Epithelial cell of proximal tubule (primary cell): ENCODE results near the gene AGBL4. TPM values are rescaled to one million over a fixed set of nuclear protein-coding genes. Genes with fewer than 3 reads are reported as not detected.

Experiments used
- DNase-seq: peaks from one replicate; pipeline ENCODE4 v3.0.0-alpha.2; 2011; ENCODE audit warnings: low read depth
- H3K4me3 ChIP-seq: 2 replicates; pipeline ENCODE4 v1.5.1; 2011; ENCODE audit warnings: low read depth, mild to moderate bottlenecking, low read length
- total RNA-seq: library from RNA; depleted of rRNA; stranded (reverse); fragments of >200 nt; gene quantifications from 2 replicates; pipeline ENCODE4 v1.2.3, GENCODE V29; 2015
- TF ChIP-seq, protein P1 (sequence below): conservative IDR thresholded peaks from 2 replicates; pipeline ENCODE4 v1.5.1; 2012; ENCODE audit warnings: low read depth, mild to moderate bottlenecking, low read length

Gene AGBL4
- total RNA-seq, 1 donor from 2014 or later = not detected

- H3K4me3 ChIP-seq = no peak overlapping the region
- no peak for DNase-seq
- TF ChIP-seq, protein P1, sequence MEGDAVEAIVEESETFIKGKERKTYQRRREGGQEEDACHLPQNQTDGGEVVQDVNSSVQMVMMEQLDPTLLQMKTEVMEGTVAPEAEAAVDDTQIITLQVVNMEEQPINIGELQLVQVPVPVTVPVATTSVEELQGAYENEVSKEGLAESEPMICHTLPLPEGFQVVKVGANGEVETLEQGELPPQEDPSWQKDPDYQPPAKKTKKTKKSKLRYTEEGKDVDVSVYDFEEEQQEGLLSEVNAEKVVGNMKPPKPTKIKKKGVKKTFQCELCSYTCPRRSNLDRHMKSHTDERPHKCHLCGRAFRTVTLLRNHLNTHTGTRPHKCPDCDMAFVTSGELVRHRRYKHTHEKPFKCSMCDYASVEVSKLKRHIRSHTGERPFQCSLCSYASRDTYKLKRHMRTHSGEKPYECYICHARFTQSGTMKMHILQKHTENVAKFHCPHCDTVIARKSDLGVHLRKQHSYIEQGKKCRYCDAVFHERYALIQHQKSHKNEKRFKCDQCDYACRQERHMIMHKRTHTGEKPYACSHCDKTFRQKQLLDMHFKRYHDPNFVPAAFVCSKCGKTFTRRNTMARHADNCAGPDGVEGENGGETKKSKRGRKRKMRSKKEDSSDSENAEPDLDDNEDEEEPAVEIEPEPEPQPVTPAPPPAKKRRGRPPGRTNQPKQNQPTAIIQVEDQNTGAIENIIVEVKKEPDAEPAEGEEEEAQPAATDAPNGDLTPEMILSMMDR = peak; percentile 43
Measured at GRCh38 chr1:48680411-48681035, 1343.2 kb downstream of the AGBL4 start.

DNA sequence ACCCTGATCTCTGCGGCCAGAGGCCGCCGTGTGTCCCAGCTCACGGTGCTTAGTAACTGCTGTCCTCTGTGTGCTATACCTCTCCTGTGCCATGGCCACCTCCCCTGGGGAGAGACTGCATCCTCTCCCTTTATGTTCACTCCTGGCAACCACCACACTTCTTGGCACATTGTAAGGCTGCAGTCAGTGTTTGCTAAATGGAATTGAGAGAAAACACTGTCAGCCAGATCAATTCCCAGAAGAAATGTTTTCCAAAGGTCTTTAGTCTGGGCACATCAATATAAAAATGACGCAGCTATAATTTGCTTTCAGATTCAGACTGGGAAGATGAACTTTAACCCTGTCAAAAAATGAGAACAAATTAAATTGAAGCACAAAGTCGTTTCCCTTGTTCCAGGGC is 1343.9 kb downstream of the AGBL4 start:
- DNase-seq = no peak
- TF ChIP-seq, protein P1 = no peak
- no peak overlapping the region for H3K4me3 ChIP-seq

GRCh38 chr1:48678710-48679505 is 1344.8 kb downstream of the AGBL4 start:
- TF ChIP-seq, protein P1 = no peak
- DNase-seq = no peak

GRCh38 chr1:48677306-48678287 is 1346.2 kb downstream of the AGBL4 start:
- no peak overlapping the region for H3K4me3 ChIP-seq
- TF ChIP-seq, protein P1 = peak; percentile 83
- DNase-seq = no peak

More at GRCh38 chr1:48678710-48679505, 1344.8 kb downstream of the AGBL4 start:
- no peak overlapping the region for H3K4me3 ChIP-seq

- H3K4me3 ChIP-seq = no peak overlapping the region
- no peak for DNase-seq
- TF ChIP-seq, protein P1 = no peak
Measured at GRCh38 chr1:48676822-48677221, 1346.9 kb downstream of the AGBL4 start.

- no peak overlapping the region for H3K4me3 ChIP-seq
- DNase-seq = no peak
- TF ChIP-seq, protein P1 = no peak
Measured at GRCh38 chr1:48676376-48676775, 1347.4 kb downstream of the AGBL4 start.
